COLO668 (cell line): Measurements from ENCODE around the gene CMPK2.
"Not testable (repeated sequence)": the region's sequence is repeated elsewhere in the genome, so short reads cannot be mapped to it uniquely, and the experiment has no call there.

Experiments used
- DNase-seq: peaks from one replicate; lab custom pipeline; 2025; ENCODE audit not compliant: unreplicated experiment; lab: John Stamatoyannopoulos, UW

The CMPK2 gene

GRCh38 chr2:6880200-6880733, 14.6 kb upstream of the CMPK2 start:
- DNase-seq = no peak

DNA sequence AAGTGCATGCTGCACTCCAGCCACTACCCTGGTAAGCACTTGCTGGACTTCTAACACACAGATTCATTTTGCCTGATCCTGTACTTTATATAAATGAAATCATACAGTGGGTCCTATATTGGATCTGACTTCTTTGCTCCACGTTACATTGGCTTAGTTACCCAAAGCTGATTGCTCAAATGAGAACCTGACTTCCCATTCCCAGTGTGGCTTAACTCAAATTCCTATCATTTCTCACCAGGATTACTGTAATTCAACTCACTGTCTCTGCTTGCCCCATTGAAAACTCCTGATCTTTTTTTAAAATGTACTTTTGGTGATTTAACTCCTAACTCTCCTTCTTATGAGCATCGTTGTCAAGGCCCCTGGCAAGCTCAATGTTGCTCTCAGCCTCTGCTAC, 13.3 kb upstream of the CMPK2 start:
- DNase-seq = no peak

DNA sequence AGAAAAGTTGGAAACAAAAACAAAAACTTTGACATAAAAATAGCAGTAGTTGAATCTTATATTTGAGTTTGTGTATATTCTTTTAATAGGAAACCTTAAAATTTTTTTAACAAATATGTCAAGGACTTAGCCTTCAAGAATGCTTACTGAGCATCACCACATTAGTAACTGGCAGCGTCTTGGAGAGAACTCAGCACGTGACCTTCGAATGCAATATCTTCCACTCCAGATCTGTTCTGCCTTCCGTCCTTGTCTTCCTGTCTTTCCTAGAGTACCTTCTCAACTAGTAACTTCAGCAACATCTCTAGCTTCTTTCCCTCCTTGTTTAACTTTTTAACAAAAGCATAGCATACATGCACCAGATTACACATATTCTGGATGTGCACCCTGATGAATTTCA, 12.8 kb upstream of the CMPK2 start:
- DNase-seq = no peak

DNA sequence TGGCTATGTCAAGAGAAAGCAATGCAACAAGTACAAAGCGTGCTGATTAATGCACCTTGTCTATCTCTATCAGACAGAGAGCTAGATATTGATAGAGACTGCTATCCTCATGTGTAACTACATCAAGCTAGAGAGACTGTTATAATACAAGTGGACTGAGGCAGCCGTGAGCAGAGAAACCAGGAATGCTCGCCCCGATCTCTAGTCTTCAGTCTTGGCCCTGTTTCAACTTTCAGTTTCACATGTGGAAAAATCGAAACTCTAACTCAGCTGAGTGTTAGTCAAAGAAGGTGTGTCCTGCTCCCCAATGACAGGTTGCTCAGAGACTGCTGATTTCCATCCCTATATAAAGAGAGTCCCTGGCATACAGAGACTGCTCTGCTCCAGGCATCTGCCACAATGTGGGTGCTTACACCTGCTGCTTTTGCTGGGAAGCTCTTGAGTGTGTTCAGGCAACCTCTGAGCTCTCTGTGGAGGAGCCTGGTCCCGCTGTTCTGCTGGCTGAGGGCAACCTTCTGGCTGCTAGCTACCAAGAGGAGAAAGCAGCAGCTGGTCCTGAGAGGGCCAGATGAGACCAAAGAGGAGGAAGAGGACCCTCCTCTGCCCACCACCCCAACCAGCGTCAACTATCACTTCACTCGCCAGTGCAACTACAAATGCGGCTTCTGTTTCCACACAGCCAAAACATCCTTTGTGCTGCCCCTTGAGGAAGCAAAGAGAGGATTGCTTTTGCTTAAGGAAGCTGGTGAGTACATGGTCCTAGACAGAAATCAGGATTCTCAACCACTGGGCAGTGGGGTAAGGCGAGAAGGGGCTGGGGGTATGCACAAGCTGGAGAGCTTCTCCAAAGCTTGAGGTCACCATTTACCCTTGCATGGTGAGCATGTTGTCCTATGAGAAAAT, 11.9 kb upstream of the CMPK2 start, which contains the start of gene RSAD2:
TSS of gene RSAD2 (plus strand) at position 376 of the 903 bp plus-strand sequence. CDS start at position 400, 24 bp downstream.
- DNase-seq = peak; percentile 51

DNA sequence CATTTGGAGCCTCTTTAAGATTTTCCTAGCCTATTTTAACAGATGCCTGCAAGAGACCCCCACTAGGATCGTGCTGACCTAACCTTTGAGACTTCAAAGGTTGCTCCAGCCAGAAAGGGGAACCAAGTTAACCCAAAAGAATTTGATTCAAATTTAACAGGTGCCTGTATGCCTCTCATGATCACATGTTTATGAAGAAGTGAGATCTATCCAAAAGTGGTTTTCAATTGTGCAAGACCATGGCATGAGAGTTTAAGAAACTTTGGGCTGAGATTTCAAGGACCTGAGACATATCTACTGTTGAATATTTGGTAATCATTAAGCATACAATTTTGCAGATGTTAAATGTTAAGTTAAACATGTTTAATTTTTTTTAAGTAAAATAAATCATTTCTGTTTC, 10.6 kb upstream of the CMPK2 start:
- DNase-seq = no peak

- no peak for DNase-seq
These were observed 8.3 kb upstream of the CMPK2 start for GRCh38 chr2:6874032-6874431.

GRCh38 chr2:6872394-6872793, 6.7 kb upstream of the CMPK2 start:
- DNase-seq = no peak

DNA sequence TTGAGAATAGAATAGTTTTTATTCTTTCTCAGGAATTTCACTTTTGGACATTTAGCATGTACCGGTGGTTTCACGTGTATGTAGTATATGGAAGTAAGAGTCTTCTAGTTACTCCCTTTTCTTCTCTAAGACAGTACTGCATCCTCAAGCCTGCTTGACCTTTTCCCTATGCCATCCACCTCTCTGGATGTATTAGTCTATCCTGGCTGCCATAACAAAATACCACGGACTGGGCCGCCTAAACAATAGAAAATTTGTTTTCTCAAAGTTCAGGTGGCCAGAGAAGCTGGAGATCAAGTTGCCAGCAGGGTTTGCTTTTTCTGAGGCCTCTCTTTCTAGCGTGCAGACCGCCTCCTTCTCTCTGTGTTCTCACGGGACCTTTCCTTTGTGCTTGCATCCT, 1.3 kb upstream of the CMPK2 start:
- DNase-seq = no peak

- DNase-seq = peak; percentile 40
These were observed 566 bp upstream of the CMPK2 start for GRCh38 chr2:6866275-6866671.

DNA sequence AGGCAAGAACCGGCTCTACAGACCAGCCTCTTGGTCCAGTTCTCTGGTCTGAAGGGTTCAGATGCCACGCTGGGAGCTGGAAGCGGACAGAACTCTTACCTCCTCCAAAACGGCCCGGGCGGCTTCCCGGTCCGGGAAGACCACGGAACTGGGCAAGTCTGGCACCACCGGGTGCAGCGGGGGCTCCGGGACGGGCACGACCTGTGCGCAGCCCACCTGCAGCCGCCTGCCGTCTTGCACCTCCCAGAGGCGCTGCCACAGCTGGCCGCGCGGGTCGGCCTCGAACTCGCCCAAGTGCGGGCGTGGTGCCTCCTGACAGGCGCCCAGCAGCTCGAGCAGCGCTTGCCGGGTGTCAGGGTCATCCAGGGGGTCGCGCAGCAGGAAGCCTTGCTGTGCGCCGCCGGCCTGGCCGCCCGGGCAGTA, 773 bp downstream of the CMPK2 start:
- no peak for DNase-seq

DNA sequence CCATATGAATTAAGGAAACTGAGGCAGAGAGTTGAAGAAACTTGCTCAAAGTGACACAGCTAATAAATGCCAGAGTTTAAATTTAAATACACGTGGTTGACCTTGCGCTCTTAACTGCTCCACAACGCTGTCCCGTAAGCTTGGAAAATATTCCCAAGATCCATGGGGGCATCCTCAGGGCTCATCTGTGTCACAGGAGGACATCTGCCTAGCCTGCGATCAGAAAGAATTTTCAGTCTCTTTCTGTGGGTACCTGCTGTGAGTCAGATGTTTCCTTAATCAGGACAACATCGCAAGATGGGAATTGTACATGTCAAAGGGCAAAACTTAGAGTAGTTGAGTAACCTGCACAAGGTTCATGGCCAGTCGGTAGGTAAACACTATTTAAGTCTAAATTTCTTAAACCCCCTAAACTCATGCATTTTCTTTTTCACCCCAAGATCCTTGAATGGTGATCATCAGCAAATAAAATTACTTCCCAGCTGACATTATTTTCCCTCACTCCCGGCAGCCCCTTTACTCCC, 1.4 kb downstream of the CMPK2 start:
- DNase-seq = no peak

GRCh38 chr2:6863792-6864191, 1.9 kb downstream of the CMPK2 start:
- no peak for DNase-seq

GRCh38 chr2:6860296-6860695, 5.4 kb downstream of the CMPK2 start:
- no peak for DNase-seq

DNA sequence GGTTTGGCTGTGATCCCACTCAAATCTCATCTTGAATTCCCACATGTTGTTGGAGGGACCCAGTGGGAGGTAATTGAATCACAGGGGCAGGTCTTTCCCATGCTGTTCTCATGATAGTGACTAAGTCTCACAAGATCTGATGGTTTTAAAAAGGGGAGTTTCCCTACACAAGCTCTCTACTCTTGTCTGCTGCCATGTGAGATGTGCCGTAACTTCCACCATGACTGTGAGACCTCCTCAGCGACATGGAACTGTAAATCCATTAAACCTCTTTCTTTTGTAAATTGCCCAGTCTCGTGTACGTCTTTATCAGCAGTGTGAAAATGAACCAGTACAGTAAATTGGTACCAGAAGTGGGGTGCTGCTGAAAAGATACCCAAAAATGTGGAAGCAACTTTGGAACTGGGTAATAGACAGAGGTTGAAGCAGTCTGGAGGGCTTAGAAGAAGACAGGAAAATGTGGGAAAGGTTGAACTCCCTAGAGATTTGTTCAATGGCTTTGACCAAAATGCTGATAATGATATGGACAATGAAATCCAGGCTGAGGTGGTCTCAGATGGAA, 7.2 kb downstream of the CMPK2 start:
- not testable (repeated sequence) for DNase-seq

- DNase-seq = no peak
These were observed 9.2 kb downstream of the CMPK2 start for GRCh38 chr2:6856548-6856920.

DNA sequence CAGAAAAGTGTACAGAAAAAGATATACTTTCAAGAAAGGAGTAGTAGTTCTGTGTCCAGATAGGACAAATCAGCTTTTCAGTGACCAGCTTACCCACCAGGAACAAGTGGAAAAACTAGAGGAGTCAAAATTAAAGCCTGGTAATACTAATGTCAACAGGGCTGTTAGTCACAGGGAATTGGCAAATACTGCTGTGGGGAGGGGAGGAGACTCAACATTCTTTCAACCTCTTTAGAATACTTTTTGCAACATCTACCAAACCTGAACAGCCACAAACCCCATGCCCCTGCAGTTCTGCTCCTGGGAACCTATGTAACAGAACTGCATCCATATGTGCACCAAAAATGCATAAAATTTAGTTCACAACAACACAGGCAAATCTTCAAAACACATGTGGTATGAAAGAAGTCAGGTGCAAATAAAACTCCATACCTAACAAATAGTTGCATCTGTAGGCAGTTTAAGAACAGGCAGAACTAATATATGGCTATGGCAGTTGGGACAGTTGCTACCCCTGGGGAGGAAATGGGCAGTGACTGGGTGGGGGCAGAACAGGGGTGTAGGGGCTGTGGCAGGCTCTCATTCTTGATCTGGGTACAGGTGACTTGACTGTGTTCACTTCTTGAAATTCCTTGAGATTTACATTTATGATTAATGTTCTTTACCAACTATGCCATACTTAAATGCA, 9.7 kb downstream of the CMPK2 start:
- DNase-seq = no peak

GRCh38 chr2:6854416-6854815, 11.3 kb downstream of the CMPK2 start:
- no peak for DNase-seq

GRCh38 chr2:6852195-6852594, 13.5 kb downstream of the CMPK2 start:
- DNase-seq = no peak

DNA sequence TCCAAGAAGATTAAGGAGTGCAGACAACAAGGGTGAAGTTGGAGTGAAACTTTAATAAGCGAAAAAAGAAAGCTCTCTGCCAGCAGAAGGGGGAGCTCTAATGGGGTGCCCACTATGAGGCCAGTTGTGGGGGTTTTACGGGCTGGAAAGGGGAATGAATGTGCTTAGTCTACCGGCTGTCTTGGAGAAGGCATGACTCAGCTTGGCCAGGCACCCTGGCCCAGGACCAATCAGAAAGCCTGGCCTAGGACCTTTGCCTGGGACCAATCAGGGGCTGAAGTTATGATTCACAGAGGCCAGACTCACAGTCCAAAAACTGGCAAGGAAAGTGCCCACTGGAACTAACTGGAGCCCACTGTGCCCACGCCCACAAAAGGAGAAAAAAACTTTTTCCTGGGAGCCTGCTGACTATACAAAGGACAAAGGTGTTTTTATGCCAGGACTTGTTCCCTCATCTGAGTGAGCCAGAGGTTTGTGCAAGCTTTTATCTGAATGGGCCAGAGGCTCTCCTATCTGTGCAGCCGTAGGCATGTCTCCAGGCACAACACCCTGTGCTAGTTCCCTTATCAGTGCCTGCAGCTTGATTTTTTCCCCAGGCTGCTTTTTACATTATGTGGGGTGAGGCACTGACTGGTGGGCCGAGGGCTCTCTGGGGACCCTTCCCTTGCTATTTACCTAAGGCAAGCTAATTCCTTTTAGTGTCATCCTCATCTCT, 18.6 kb downstream of the CMPK2 start:
- DNase-seq = no peak

GRCh38 chr2:6846540-6846939, 19.2 kb downstream of the CMPK2 start:
- DNase-seq = no peak

- DNase-seq = no peak
These were observed 19.8 kb downstream of the CMPK2 start for GRCh38 chr2:6845903-6846302.
